Transverse colon (tissue), 4 donors: ENCODE measurements around the gene PACSIN2.

Experiments used
- EP300 ChIP-seq: sonication (generic); formaldehyde crosslinking; IDR thresholded peaks from one replicate; pipeline ENCODE4 v1.6.1; 2017; ENCODE audit warnings: antibody characterized with exemption, low read depth
- POLR2A ChIP-seq: fragments of 450-650 bp; IDR thresholded peaks from one replicate; pipeline ENCODE4 v1.6.1; 2016; ENCODE audit warnings: antibody characterized with exemption, mild to moderate bottlenecking, moderate library complexity
- POLR2AphosphoS5 ChIP-seq, 3 donors: sonication (generic); formaldehyde crosslinking; IDR thresholded peaks; one replicate each; pipeline ENCODE4 v1.6.1; 2016; ENCODE audit warnings: antibody characterized with exemption in 3 of 3
- TF ChIP-seq, protein P1 (sequence below), 5 experiments: fragments of 200-600 bp in 3 of 5; fragments of 450-650 bp in 2 of 5; sonication (generic) in 3 of 5; IDR thresholded peaks; 1 replicate in 2 of 5; 2 replicates in 3 of 5; pipeline ENCODE4 v1.5.1; 2016 to 2017; ENCODE audit warnings: antibody characterized with exemption in 5 of 5, inconsistent platforms in 3 of 5, mild to moderate bottlenecking in 2 of 5, moderate library complexity in 1 of 5

DNA sequence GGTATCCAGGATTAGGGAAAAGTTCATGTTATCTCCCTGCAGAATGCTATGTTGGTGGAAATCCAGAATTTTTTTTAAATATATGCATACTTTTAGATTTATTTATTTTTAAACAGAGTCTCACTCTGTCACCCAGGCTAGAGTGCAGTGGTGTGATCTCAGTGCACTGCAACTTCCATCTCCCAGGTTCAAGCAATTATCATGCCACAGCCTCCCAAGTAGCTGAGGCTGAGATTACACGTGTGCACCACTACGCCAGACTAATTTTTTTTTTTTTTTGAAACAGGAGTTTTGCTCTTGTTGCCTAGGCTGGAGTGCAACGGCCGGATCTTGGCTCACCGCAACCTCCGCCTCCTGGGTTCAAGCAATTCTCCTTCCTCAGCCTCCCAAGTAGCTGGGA lies 2.6 kb downstream of the PACSIN2 start:
- TF ChIP-seq POLR2A (no peak), POLR2AphosphoS5 (IDR thresholded peaks at IDR 0.05) (no peak), EP300 (no peak)
- TF ChIP-seq, protein P1, sequence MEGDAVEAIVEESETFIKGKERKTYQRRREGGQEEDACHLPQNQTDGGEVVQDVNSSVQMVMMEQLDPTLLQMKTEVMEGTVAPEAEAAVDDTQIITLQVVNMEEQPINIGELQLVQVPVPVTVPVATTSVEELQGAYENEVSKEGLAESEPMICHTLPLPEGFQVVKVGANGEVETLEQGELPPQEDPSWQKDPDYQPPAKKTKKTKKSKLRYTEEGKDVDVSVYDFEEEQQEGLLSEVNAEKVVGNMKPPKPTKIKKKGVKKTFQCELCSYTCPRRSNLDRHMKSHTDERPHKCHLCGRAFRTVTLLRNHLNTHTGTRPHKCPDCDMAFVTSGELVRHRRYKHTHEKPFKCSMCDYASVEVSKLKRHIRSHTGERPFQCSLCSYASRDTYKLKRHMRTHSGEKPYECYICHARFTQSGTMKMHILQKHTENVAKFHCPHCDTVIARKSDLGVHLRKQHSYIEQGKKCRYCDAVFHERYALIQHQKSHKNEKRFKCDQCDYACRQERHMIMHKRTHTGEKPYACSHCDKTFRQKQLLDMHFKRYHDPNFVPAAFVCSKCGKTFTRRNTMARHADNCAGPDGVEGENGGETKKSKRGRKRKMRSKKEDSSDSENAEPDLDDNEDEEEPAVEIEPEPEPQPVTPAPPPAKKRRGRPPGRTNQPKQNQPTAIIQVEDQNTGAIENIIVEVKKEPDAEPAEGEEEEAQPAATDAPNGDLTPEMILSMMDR (IDR thresholded peaks at IDR 0.05), result no peak
